Loucy (cell line): ENCODE data around the gene CYP19A1.

Source experiments
- H2AFZ ChIP-seq: fragments of 200-600 bp; sonication (generic); 2 replicates; pipeline ENCODE4 v1.6.0; 2016; ENCODE audit warnings: antibody characterized with exemption, mild to moderate bottlenecking, low read length, moderate library complexity
- H3F3A ChIP-seq: fragments of 200-600 bp; 2 replicates; pipeline ENCODE4 v1.6.0; 2016; ENCODE audit warnings: antibody characterized with exemption, low read depth, mild to moderate bottlenecking
- H3K27me3 ChIP-seq: fragments of 200-600 bp; sonication (generic); 2 replicates; pipeline ENCODE4 v1.6.1; 2014; ENCODE audit warnings: low read length, mild to moderate bottlenecking; ENCODE audit not compliant: insufficient read depth, poor library complexity, severe bottlenecking
- H3K36me3 ChIP-seq: fragments of 200-600 bp; sonication (generic); 2 replicates; pipeline ENCODE4 v1.6.1; 2016; ENCODE audit warnings: low read length; ENCODE audit not compliant: insufficient read depth
- H3K4me1 ChIP-seq: fragments of 200-600 bp; sonication (generic); 2 replicates; pipeline ENCODE4 v1.5.1; 2014; ENCODE audit warnings: low read length, mild to moderate bottlenecking; ENCODE audit not compliant: insufficient read depth, poor library complexity, severe bottlenecking
- H3K4me2 ChIP-seq: fragments of 200-600 bp; sonication (generic); 2 replicates; pipeline ENCODE4 v1.6.0; 2014; ENCODE audit warnings: antibody characterized with exemption, low read length, low read depth, mild to moderate bottlenecking; ENCODE audit not compliant: poor library complexity, severe bottlenecking
- H3K4me3 ChIP-seq: fragments of 200-600 bp; sonication (generic); 2 replicates; pipeline ENCODE4 v1.5.1; 2014; ENCODE audit warnings: low read length, mild to moderate bottlenecking, mixed read lengths; ENCODE audit not compliant: poor library complexity, severe bottlenecking
- H3K79me2 ChIP-seq: fragments of 200-600 bp; sonication (generic); 2 replicates; pipeline ENCODE4 v1.6.1; 2014; ENCODE audit warnings: low read length; ENCODE audit not compliant: insufficient read depth
- H3K9ac ChIP-seq: fragments of 200-600 bp; sonication (generic); 2 replicates; pipeline ENCODE4 v1.6.0; 2014; ENCODE audit warnings: mild to moderate bottlenecking, low read depth, low read length, moderate library complexity; ENCODE audit not compliant: poor library complexity, severe bottlenecking
- H3K9me2 ChIP-seq: fragments of 200-600 bp; sonication (generic); replicated peaks from 2 replicates; pipeline ENCODE4 v1.6.1; 2016; ENCODE audit warnings: low read depth, low read length, mixed read lengths
- H3K9me3 ChIP-seq: fragments of 200-600 bp; sonication (generic); 2 replicates; pipeline ENCODE4 v1.6.1; 2014; ENCODE audit warnings: mild to moderate bottlenecking, antibody characterized with exemption, low read length, low read depth; ENCODE audit not compliant: insufficient read depth
- H4K20me1 ChIP-seq: fragments of 200-600 bp; sonication (generic); 2 replicates; pipeline ENCODE4 v1.6.0; 2014; ENCODE audit warnings: antibody characterized with exemption, low read length, mild to moderate bottlenecking; ENCODE audit not compliant: insufficient read depth, poor library complexity, severe bottlenecking
- CTCF ChIP-seq: fragments of 200-600 bp; sonication (generic); conservative IDR thresholded peaks from 2 replicates; pipeline ENCODE4 v1.5.1; 2014; ENCODE audit warnings: mild to moderate bottlenecking, antibody characterized with exemption, low read length
- EZH2phosphoT487 ChIP-seq: fragments of 200-600 bp; IDR thresholded peaks from 2 replicates; pipeline ENCODE4 v1.6.1; 2018; ENCODE audit warnings: antibody characterized with exemption, mild to moderate bottlenecking, moderate library complexity, borderline replicate concordance

CYP19A1 gene

GRCh38 chr15:51255533-51255932, 82.9 kb downstream of the CYP19A1 start:
- H3K4me2 ChIP-seq = no peak overlapping the region
- H3K4me3 ChIP-seq = no peak overlapping the region
- no peaks in the 10 kb centered on the region for H3K27me3 ChIP-seq

GRCh38 chr15:51253366-51253765, 85.0 kb downstream of the CYP19A1 start:
- no peaks in the 10 kb centered on the region for H3K27me3 ChIP-seq
- no peak overlapping the region for H3K9ac ChIP-seq
- H3K4me3 ChIP-seq = no peak overlapping the region
- H3K9me3 ChIP-seq = no peaks in the 10 kb centered on the region
- no peaks in the 10 kb centered on the region for H3K9me2 ChIP-seq
- no peak overlapping the region for H3K4me2 ChIP-seq
- no peaks in the 10 kb centered on the region for H3F3A ChIP-seq
- H3K36me3 ChIP-seq = no peaks in the 10 kb centered on the region
- H2AFZ ChIP-seq = no peak overlapping the region
- H3K79me2 ChIP-seq = no peaks in the 10 kb centered on the region
- no peak for TF ChIP-seq EZH2phosphoT487
- no peak for TF ChIP-seq CTCF
- peaks cover 9% of the 10 kb centered on the region for H3K4me1 ChIP-seq
- no peaks in the 10 kb centered on the region for H4K20me1 ChIP-seq

More at GRCh38 chr15:51255533-51255932, 82.9 kb downstream of the CYP19A1 start:
- no peaks in the 10 kb centered on the region for H3F3A ChIP-seq
- H3K79me2 ChIP-seq = no peaks in the 10 kb centered on the region
- H3K9ac ChIP-seq = no peak overlapping the region
- H3K9me3 ChIP-seq = no peaks in the 10 kb centered on the region
- H3K9me2 ChIP-seq = no peaks in the 10 kb centered on the region
- no peaks in the 10 kb centered on the region for H3K36me3 ChIP-seq
- no peak overlapping the region for H2AFZ ChIP-seq
- TF ChIP-seq CTCF = no peak
- TF ChIP-seq EZH2phosphoT487 = no peak
- no peaks in the 10 kb centered on the region for H4K20me1 ChIP-seq
- H3K4me1 ChIP-seq = peaks cover 9% of the 10 kb centered on the region

- Histone ChIP-seq H3K79me2 (no peaks in the 10 kb centered on the region), H3F3A (no peaks in the 10 kb centered on the region), H3K36me3 (no peaks in the 10 kb centered on the region), H3K9me2 (no peaks in the 10 kb centered on the region), H4K20me1 (no peaks in the 10 kb centered on the region), H3K4me2 (no peak overlapping the region), H3K9ac (no peak overlapping the region), H3K4me1 (peaks cover 9% of the 10 kb centered on the region), H3K9me3 (no peaks in the 10 kb centered on the region), H3K27me3 (no peaks in the 10 kb centered on the region), H3K4me3 (no peak overlapping the region), H2AFZ (no peak overlapping the region)
- no peak for TF ChIP-seq CTCF
- no peak for TF ChIP-seq EZH2phosphoT487
Observed at GRCh38 chr15:51252671-51253070, 85.7 kb downstream of the CYP19A1 start.
